Suppressor macrophage treated with lipopolysaccharide for 4 hours (primary cell): ENCODE data around the gene ZDHHC17.

ENCODE experiments used
- DNase-seq: peaks from one replicate; pipeline ENCODE4 v3.0.0-alpha.2; 2020

ZDHHC17 gene

GRCh38 chr12:76830436-76830835 lies 66.5 kb downstream of the ZDHHC17 start:
- DNase-seq = no peak

GRCh38 chr12:76836633-76837032 lies 72.7 kb downstream of the ZDHHC17 start:
- no peak for DNase-seq

- no peak for DNase-seq
These were observed 83.3 kb downstream of the ZDHHC17 start for GRCh38 chr12:76847260-76847659.

GRCh38 chr12:76848132-76848531 lies 84.2 kb downstream of the ZDHHC17 start:
- no peak for DNase-seq

GRCh38 chr12:76852106-76852505 lies 88.2 kb downstream of the ZDHHC17 start:
- DNase-seq = no peak

- no peak for DNase-seq
These were observed 91.4 kb downstream of the ZDHHC17 start for GRCh38 chr12:76855271-76855670.

GRCh38 chr12:76856018-76856644 lies 92.2 kb downstream of the ZDHHC17 start:
- DNase-seq = no peak

GRCh38 chr12:76859611-76860010 lies 95.7 kb downstream of the ZDHHC17 start:
- DNase-seq = no peak

GRCh38 chr12:76860256-76860655 lies 96.3 kb downstream of the ZDHHC17 start:
- DNase-seq = no peak

GRCh38 chr12:76863005-76863670 lies 99.2 kb downstream of the ZDHHC17 start:
- DNase-seq = no peak

GRCh38 chr12:76863837-76864236 lies 99.9 kb downstream of the ZDHHC17 start:
- DNase-seq = no peak

- no peak for DNase-seq
These were observed 101.0 kb downstream of the ZDHHC17 start for GRCh38 chr12:76864791-76865400.

- no peak for DNase-seq
These were observed 102.2 kb downstream of the ZDHHC17 start for GRCh38 chr12:76866151-76866567.

GRCh38 chr12:76866726-76867125 lies 102.8 kb downstream of the ZDHHC17 start:
- no peak for DNase-seq

GRCh38 chr12:76871082-76871481 lies 107.2 kb downstream of the ZDHHC17 start:
- no peak for DNase-seq

- no peak for DNase-seq
These were observed 107.8 kb downstream of the ZDHHC17 start for GRCh38 chr12:76871742-76872141.

- no peak for DNase-seq
These were observed 108.5 kb downstream of the ZDHHC17 start for GRCh38 chr12:76872415-76872814.

GRCh38 chr12:76874027-76874426 lies 110.1 kb downstream of the ZDHHC17 start:
- DNase-seq = no peak

- DNase-seq = no peak
These were observed 110.7 kb downstream of the ZDHHC17 start for GRCh38 chr12:76874491-76875190.

GRCh38 chr12:76876696-76877229 lies 112.8 kb downstream of the ZDHHC17 start:
- no peak for DNase-seq

- peak; percentile 7 for DNase-seq
These were observed 114.4 kb downstream of the ZDHHC17 start for GRCh38 chr12:76878099-76878898.

- peak; percentile 81 for DNase-seq
These were observed 115.2 kb downstream of the ZDHHC17 start, which contains the start of gene CSRP2 for GRCh38 chr12:76878899-76879709. Gene CSRP2, minus strand, starts transcription at chr12:76879019. Its CDS starts 12,759 bp downstream, at chr12:76866260.
